Islet precursor cell (in vitro differentiated cells): ENCODE measurements around the gene EPB41.
A peak's percentile ranks its signal among the peaks of the same experiment; 100 is the strongest.
"Not testable (repeated sequence)": the region's sequence is repeated elsewhere in the genome, so short reads cannot be mapped to it uniquely, and the experiment has no call there.

ENCODE experiments used
- DNase-seq: peaks from one replicate; pipeline ENCODE4 v3.0.0-alpha.2; 2018

Gene EPB41

GRCh38 chr1:28914228-28915030 lies at the start of gene EPB41:
EPB41 (plus strand) TSS chr1:28914569; CDS start chr1:28987438, 72,869 bp downstream.
- DNase-seq = peak; percentile 98

DNA sequence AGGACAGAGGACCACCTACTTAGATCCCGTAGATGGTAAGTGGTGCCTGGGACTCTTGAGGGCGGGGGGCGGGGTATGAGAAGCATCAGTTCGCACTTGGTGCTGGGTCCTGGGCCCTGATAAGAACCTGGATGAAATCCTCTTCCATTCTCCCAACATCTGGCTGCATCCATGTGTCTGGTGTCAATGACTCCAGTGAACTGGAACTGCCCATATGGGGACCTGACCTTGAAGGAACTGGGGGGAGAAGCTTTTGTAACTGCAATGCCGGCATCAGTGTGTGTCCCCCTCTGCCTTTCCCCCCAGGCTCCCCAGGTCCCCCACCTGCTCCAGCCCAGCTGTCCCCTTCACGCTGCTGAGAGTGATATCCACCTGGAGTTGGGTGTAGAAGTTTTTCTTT lies 49.7 kb upstream of the EPB41 start:
- DNase-seq = no peak

DNA sequence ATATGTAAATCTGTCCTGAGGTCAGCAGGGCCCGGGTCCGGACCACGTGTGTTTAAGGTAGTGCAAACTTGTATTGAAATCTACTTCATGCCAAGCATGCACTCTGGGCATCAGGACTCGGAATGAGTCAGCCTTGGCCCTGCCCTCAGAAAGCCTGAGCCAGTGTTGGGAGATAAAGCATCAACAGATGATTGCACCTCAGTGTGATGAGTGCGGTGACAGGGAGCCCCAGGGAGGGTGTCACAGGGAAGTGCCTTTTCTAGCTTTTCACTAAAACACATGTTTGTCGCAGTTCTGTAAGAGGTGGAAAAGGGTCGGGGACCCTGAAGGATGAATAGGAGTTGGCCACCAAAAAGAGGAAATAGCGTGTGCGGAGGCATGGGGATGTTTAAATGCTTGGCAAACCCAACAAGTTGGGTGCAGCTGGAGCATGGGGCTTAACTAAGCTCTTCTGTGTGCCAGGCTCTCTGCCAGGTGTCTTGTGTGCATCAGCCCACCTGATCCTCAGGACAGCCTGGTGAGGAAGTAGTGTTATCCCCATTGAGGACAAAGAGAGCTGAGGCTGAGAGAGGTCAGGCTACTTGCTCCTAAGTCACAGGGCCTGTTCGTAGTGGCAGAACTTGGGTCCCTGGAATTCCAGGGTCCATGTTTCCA lies 48.2 kb upstream of the EPB41 start:
- DNase-seq = no peak

GRCh38 chr1:28867850-28868249 lies 46.5 kb upstream of the EPB41 start:
- no peak for DNase-seq

GRCh38 chr1:28869952-28870351 lies 44.4 kb upstream of the EPB41 start:
- no peak for DNase-seq

DNA sequence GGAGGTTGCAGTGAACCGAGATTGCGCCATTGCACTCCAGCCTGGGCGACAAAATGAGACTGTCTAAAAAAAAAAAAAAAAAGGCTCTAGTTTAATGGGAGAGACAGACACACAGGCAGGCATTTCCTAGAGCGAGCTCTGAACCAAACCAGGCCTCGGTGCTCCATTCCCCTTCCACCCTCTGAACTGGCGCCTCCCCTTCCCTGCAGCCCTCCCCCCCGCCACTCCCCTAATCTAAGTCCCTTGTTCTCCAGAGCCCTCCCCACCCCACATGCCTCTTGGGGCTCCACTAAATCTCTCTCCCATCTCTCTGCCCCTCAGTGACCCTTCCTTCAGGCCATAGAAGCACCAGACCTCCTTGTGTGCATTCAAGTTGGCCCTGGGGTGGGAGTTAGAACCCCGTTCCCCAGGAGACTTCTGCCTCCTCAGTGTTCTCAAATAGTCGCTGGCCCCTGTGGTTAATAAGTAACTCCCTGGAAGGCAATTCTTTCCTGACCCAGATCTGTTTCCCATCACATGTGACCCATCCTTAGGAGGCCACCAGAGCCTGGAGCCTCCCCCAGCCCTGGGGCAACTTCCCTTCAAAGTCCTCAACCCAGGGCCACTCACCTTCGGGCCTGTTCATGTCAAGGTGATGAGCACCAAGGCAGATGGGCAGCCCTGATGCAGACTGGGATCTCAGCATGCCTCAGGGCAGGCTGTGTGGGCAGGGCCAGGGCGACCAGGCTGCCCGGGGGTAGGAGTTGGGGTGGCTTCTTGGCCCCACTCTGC lies 42.6 kb upstream of the EPB41 start:
- DNase-seq = peak; percentile 87

GRCh38 chr1:28875134-28875533 lies 39.2 kb upstream of the EPB41 start:
- not testable (repeated sequence) for DNase-seq

DNA sequence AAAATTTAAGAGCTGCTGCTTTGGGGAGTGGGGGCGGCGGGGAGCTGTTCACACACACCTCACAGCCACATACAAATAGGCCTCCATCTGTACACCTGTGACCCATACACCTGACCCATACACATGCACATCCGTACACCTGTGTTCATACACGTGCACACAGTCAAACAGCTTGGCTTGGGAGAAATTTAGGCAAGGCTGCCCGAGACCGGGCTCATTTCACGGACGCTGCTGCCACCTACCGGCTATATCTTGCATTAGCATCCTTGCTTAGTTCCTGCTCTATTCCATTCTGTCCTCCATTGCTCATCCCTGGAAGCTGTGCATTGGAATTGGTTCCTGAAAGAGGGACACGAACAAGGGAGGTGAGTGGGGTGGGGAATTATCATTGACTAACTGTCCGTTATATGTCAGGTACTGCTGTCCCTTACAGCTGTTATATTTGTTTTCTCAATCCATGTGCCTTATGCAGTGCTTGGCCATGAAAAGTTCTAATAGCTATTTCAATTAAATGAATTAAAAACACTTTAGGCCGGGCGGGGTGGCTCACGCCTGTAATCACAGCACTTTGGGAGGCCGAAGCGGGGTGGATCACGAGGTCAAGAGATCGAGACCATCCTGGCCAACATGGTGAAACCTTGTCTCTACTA lies 37.1 kb upstream of the EPB41 start:
- DNase-seq = peak; percentile 88

- DNase-seq = no peak
These were observed 35.6 kb upstream of the EPB41 start for GRCh38 chr1:28878796-28879195.

GRCh38 chr1:28882009-28882628 lies 32.2 kb upstream of the EPB41 start:
- DNase-seq = peak; percentile 97

- no peak for DNase-seq
These were observed 31.1 kb upstream of the EPB41 start for GRCh38 chr1:28883242-28883616.

DNA sequence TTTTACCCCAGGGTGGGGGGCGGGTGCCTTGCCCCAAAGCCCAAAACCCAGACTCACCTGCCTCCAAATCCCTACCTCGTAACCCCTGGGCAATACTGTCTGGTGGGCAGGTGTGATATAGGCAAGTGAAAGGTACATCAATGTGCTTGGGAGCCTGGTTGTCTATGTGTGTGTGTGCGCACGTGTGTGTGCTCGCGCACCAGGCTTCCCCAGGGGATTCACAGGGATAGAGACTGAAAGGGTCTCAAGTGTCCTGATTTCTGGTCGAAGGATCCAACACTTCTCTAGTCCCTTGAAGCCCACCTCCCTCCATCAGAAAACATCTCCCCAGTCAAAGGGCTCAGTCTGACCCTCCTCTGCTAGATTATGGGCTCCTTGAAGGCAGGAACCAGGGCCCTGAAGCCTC lies 28.9 kb upstream of the EPB41 start:
- no peak for DNase-seq

DNA sequence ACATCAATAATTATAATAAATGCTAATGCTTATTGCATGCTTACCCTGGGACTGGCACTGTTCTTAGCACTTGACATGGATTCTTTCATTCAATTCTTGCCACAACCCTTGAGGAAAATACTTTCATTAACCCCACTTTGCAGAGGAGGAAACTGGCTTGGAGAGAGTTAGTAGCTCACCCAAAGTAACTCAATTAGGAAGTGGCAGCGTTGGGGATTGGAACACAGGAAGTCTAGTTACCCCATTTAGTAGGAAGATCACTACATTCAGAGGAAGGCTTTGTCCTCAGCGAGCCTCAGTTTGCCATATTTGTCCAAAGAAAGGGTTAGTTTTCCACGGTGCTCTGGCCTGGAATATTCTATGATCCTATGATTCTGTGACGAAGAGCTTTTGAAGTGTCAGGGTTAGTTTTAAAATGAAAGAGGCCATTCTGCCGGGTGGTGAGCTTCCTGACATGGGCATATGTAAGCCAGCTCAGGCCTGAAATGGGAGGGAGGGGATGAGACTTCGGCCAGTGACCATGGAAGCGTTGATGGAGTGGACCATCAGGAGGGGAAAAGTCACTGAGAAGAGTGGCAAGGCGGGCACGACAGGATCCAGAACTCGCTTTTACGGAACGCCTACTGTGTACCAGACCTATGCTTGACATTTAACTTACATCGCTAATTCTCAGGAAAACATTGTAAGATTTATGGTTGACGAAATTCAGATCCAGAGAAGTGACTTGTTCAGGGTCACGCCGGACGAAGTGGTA lies 28.2 kb upstream of the EPB41 start:
- DNase-seq = no peak

DNA sequence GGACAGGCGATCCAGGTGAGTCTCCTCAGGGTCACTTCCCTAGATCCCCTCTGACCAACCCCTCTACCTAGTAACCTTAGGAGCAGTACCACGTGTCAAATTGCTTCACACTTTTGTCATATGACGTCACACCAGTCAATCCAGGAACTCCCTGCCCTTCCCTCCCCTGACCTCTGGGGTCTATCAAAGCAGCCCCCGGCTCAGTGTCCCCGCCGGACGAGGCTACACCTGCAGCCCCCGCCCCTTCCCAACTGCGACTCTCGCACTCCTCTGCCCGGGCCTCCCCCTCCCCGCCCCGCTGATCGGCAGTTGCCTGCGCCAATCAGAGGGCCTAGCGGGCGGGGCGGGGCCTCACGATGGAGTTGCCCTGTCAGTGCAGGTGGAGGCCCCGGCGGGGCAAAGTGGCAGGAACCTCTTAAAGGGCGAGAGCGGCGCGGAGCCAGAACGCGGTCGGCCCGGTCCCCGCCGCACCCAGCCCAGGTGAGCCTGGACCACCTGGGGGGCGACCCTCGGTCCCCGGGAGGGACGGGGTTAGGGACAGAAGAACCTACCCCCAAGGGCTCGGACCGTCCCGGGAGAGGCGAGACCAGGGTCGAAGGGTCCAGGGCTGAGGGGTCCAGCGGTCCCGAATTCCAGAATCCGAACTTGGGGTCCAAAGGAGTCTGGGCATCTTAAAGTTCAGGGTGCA lies 27.5 kb upstream of the EPB41 start:
- DNase-seq = peak; percentile 93

DNA sequence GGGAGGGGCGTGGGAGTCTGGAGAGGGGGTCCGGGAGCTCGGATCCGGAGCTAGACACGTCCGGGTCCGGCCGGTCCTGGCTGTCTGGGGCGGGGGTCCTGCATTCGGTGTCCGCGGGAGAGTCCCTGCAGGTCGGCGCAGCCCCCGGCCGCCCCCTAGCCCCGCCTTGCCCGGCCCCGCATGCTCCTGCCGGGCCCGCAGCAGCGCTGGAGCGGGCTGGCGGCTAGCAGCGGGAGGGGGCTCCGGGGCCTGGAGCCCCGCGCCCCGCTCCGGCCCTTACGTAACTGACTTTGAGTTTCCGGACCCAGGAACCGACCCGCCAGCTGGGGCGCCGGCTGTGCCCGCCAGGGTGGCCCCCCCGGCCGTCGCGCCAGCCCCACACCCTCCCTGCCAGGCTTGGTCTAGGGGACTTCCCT lies 26.9 kb upstream of the EPB41 start:
- no peak for DNase-seq

- peak; percentile 83 for DNase-seq
These were observed 26.3 kb upstream of the EPB41 start for GRCh38 chr1:28887835-28888682.

GRCh38 chr1:28888915-28889314 lies 25.5 kb upstream of the EPB41 start:
- DNase-seq = no peak

- DNase-seq = no peak
These were observed 25.0 kb upstream of the EPB41 start for GRCh38 chr1:28889357-28889756.

DNA sequence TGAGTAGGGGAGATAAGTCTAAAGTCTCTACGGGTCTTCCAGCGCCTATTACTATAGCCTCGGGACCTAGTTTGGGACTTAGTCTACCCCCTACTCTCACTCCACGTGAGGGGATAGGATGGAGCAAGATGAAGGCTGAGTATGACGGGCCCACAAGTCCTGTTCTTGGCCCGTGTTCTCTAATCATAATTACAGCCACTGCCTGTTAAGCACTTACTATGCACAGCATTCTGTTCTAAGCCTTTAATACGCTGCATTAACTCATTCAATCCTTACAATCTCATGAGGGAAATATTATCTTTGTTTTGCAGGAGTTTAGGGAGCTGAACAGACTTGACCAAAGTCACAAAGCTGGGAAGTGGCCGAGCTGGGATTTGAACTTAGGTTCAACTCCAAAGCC lies 23.9 kb upstream of the EPB41 start:
- no peak for DNase-seq

DNA sequence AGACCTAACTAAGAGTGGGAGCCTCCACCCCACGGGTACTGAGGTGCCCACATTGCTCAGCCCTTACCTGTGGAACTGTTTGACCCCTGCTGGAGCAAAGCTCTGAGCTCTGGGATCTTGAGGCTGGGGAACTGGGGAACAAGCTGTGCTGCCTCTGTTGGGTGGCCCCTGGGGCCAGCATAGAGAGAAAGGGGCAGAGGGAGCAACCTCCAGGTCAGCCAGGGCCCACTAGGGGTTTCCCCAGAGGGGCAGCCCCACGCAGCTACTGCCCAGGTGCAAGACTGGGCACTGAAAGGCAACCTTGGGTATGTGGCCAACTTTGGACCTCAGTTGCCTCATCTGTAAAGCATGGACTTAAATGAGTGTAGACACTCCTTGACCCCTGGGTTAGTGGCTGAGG lies 23.5 kb upstream of the EPB41 start:
- no peak for DNase-seq
